HG02852 (cell line): ENCODE measurements around the gene CFAP74.

Experiments used
- ATAC-seq: cut with Tn5 transposase; IDR thresholded peaks from one replicate; pipeline ENCODE4 v1.9.1; 2021; ENCODE audit warnings: mild to moderate bottlenecking, moderate library complexity; ENCODE audit not compliant: unreplicated experiment

CFAP74 gene

GRCh38 chr1:1972976-1973715 is 30.4 kb downstream of the CFAP74 start:
- ATAC-seq, result no peak

- no peak for ATAC-seq
Measured at GRCh38 chr1:1971688-1972087, 31.9 kb downstream of the CFAP74 start.

- ATAC-seq, result no peak
Measured at GRCh38 chr1:1971017-1971416, 32.6 kb downstream of the CFAP74 start.

- no peak for ATAC-seq
Measured at GRCh38 chr1:1969953-1970716, 33.5 kb downstream of the CFAP74 start.

- no peak for ATAC-seq
Measured at GRCh38 chr1:1969505-1969900, 34.1 kb downstream of the CFAP74 start.

- no peak for ATAC-seq
Measured at GRCh38 chr1:1968767-1969504, 34.6 kb downstream of the CFAP74 start.

GRCh38 chr1:1967879-1968278 is 35.7 kb downstream of the CFAP74 start:
- no peak for ATAC-seq

GRCh38 chr1:1967151-1967550 is 36.4 kb downstream of the CFAP74 start:
- ATAC-seq, result no peak

- ATAC-seq, result no peak
Measured at GRCh38 chr1:1966071-1966740, 37.4 kb downstream of the CFAP74 start.

GRCh38 chr1:1965546-1965945 is 38.0 kb downstream of the CFAP74 start:
- ATAC-seq, result no peak

GRCh38 chr1:1964811-1965210 is 38.8 kb downstream of the CFAP74 start:
- ATAC-seq, result no peak

- ATAC-seq, result no peak
Measured at GRCh38 chr1:1963570-1963969, 40.0 kb downstream of the CFAP74 start.

- ATAC-seq, result no peak
Measured at GRCh38 chr1:1962752-1963151, 40.8 kb downstream of the CFAP74 start.

GRCh38 chr1:1960480-1961196 is 42.9 kb downstream of the CFAP74 start:
- no peak for ATAC-seq

GRCh38 chr1:1959840-1960479 is 43.6 kb downstream of the CFAP74 start:
- ATAC-seq, result no peak

- ATAC-seq, result no peak
Measured at GRCh38 chr1:1959459-1959839, 44.1 kb downstream of the CFAP74 start.

- no peak for ATAC-seq
Measured at GRCh38 chr1:1958071-1958541, 45.5 kb downstream of the CFAP74 start.

- ATAC-seq, result no peak
Measured at GRCh38 chr1:1957533-1957961, 46.0 kb downstream of the CFAP74 start.

- no peak for ATAC-seq
Measured at GRCh38 chr1:1956586-1957532, 46.7 kb downstream of the CFAP74 start.
